H7 (cell line): Measurements from ENCODE around the gene SLC2A8. TPM values are rescaled to one million over a fixed set of nuclear protein-coding genes. Genes with fewer than 3 reads are reported as not detected.

Experiments used
- DNase-seq: peaks from one replicate; pipeline ENCODE4 v3.0.0; 2012
- H3K27me3 ChIP-seq: 2 replicates; pipeline ENCODE4 v1.6.0; 2011; ENCODE audit warnings: mild to moderate bottlenecking, low read length; ENCODE audit not compliant: control insufficient read depth, insufficient read depth
- H3K36me3 ChIP-seq: replicated peaks from 2 replicates; pipeline ENCODE4 v1.5.1; 2011; ENCODE audit warnings: low read length; ENCODE audit not compliant: control insufficient read depth, insufficient read depth
- H3K4me3 ChIP-seq: 2 replicates; pipeline ENCODE4 v1.5.1; 2011; ENCODE audit warnings: low read depth, mild to moderate bottlenecking, control low read depth, low read length, moderate library complexity; ENCODE audit not compliant: insufficient read depth
- total RNA-seq: library from RNA; depleted of rRNA; stranded (reverse); fragments of >200 nt; shearing (Covaris generic); gene quantifications from 2 replicates; pipeline ENCODE4 v1.2.3, GENCODE V29; 2014

SLC2A8 gene
- total RNA-seq, 1 experiment from 2014 or later = 23.3 TPM

DNA sequence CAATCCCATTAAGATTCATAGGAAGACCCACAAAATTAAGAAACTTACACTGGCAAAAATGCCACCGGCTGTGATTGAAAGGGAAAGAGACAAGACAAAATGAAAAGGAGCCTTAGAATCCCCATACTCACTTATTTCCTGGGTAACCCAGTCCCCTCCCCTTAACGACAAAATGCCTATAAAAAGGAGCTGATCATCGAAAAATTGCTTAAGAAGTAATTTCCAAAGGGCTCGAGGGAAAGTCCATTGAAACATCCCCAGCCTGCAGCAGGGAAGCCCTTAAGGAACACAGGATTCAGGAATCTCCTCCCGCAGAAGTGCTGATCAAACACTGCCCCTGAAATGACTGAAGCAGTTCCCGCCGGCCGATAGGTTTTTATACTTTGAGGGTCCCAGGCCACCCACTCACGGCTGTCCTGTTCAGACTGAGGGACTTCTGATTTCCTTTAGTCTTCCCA, 26.5 kb downstream of the SLC2A8 start:
- 0 out of 2 replicates have a peak, but pooled peaks cover 1% of the 10 kb centered on the region for H3K36me3 ChIP-seq
- no peaks in the 10 kb centered on the region for H3K27me3 ChIP-seq
- DNase-seq = no peak
- H3K4me3 ChIP-seq = peak overlapping the region; percentile 87

DNA sequence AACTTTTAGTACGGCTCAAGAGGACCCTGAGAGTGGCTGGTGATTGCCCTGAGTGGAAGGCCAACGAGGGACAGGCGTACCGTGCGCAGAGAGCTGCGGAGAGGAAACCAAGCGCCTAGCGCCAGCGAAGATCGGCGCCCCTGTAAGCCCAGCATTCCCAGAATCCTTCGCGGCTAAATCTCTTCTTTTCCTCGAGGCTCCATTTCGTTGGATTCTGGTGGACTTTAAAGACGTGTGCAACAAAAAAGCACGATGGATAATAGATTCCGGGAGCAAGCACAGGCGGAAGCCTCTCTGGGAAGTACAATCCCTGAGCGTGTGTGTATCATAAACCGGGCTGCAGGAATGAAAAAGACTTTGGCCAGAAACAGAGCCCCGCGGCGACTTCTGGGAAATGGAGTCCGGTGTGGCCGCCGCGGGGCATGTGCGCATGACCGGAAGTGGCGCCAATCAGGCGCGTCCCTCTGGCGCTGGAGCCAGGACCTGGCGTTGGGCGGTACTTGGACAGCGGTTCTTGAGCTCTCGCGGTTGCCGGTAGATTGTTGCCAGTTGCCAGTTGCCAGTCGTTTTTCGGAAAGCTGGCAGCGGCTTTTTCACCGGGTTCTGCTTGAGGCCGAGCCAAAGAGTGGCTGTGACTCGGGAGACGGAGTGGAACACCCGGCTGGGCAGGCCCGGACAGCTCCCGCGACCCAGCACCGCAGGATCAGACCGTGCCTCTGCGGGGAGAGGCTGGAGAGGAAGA, 27.1 kb downstream of the SLC2A8 start, which contains the start of gene ZNF79:
Gene ZNF79 (plus strand): TSS at position 449 of the 742 bp plus-strand sequence. CDS start 406 bp downstream, outside the sequence.
- peak; percentile 97 for DNase-seq
- peak within 1 kb of the TSS; percentile 87 for H3K4me3 ChIP-seq
- H3K36me3 ChIP-seq = peaks cover 2% of the 10 kb centered on the region; the same call in 1 of the 2 replicates
- H3K27me3 ChIP-seq = no peaks in the 10 kb centered on the region

DNA sequence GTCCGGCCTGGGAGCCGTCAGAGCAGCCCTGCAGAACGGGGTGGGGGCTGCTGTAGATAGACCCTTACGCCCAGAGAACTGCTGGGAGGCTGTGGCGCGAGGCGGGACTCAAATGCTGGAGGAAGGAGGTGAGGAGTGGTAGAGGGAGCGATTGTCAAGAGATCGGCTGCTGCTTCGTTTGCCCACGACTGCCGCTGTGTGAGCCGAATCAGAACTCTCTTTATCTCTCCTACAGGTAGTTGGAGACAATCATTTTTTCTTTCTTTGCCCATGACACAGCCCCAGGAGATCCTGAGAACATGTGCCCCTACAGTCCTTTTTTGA, 27.7 kb downstream of the SLC2A8 start:
- Histone ChIP-seq H3K4me3 (peak overlapping the region; percentile 87), H3K36me3 (peaks cover 3% of the 10 kb centered on the region; the same call in 1 of the 2 replicates), H3K27me3 (no peaks in the 10 kb centered on the region)
- no peak for DNase-seq

DNA sequence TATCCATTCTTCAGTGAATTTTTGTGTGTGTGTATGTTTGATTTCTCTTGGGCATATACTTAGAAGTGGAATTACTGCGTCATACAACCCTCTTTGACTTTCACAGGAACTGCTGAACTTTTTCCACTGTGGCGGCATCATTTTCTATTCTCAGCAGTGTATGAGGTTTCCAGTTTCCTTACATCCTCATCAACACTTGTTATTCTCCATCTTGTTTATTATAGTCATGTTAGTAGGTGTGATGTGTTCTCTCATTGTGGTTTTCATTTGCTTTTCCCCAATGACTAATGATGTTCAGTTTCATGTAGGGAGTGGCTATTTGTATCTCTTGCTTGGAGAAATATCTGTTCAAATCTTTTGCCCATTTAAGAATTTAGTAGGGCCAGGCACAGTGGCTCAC, 29.8 kb downstream of the SLC2A8 start:
- no peak for DNase-seq
- H3K27me3 ChIP-seq = no peaks in the 10 kb centered on the region
- no peak overlapping the region for H3K4me3 ChIP-seq

DNA sequence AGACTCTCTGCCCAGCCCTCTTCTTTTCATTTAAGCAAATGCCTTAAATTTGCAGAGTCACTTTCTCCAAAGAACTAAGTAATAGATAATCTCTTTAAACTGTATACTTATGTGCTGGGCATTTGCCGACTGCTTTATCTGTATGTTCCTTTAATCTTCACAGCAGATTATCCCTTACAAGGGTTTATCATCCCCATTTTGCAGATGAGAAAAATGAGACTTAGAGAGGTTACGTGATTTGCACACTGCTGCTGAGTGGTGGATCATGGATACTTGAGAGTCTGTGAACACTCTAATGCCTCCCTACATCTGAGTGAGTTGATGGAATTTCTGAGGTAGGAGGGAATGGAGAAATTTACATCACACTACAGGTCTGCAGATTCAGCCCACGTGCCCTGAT, 31.4 kb downstream of the SLC2A8 start:
- H3K27me3 ChIP-seq = no peaks in the 10 kb centered on the region
- H3K4me3 ChIP-seq = no peak overlapping the region
- no peak for DNase-seq
- H3K36me3 ChIP-seq = peaks cover 4% of the 10 kb centered on the region

More for the DNA sequence above, 29.8 kb downstream of the SLC2A8 start:
- peaks cover 3% of the 10 kb centered on the region; the same call in 1 of the 2 replicates for H3K36me3 ChIP-seq

DNA sequence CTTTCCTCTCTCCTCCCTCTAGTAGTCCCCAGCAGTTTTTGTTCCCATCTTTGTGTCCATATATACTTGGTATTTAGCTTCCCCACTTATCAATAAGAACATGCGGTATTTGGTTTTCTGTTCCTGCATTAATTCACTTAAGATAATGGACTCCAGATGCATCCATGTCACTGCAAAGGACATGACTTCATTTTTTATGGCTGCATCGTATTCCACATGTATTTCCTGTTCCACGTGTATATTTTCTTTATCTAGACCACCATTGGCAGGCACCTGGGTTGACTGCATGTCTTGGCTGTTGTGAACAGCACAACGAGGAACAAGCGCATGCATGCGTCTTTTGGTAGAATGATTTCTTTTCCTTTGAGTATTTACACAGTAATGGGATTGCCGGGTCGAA, 33.4 kb downstream of the SLC2A8 start:
- DNase-seq = no peak
- no peaks in the 10 kb centered on the region for H3K27me3 ChIP-seq
- H3K4me3 ChIP-seq = no peak overlapping the region
- H3K36me3 ChIP-seq = peaks cover 21% of the 10 kb centered on the region

DNA sequence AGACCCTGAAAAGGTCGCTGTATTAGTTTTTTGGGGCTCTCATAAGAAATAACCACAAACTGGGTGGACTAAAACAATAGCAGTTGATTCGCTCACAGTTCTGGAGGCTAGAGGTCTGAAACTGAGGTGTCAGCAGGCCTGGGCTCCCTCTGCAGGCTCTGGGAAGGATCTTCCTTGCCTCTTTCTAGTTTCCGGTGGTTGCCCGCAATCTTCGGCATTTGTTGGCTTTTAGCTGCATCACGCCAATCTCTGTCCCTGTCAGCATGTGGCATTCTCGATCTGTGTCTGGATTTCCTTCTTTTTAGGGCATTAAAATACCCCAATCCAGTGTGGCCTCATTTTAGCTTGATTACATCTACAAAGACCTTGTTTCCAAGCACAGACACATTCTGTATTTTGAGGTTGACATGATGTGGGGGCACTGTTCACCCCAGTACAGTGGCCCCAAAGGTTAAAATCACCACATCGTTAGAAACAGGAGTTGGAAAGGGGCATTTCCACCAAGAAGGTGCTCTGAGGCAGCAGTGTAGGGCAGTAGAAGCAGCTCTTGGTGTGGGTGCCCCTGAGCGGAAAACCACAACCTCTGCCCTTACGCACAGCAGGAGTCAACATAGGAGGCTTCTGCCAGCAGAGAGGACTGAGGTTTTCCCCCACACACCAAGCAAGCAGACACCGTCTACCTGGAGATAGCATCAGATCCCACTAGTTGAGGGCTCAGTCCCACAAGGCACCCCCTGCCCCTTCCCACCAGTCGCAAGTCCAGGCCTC, 40.7 kb downstream of the SLC2A8 start:
- peaks cover 56% of the 10 kb centered on the region for H3K36me3 ChIP-seq
- no peak for DNase-seq
- H3K4me3 ChIP-seq = no peak overlapping the region
- H3K27me3 ChIP-seq = no peaks in the 10 kb centered on the region

DNA sequence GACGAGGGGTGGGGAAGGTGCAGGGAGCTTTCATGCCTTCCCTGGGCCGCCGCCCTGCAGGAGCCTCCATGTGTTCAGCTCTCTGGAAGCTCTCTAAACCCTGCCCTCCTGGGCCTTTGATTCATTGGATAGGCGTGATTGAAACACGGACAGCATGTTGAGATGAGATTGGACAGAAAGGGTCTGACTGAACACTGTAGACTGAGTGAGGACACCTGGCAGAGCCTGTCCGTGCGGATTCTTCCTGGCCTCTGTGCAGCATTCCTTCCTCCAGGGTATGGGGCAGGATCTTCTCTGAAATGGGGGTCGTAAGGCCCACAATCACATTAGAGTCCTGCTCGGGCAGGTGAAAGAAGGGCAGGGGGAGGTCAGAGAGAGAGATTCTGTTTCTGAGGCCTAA, 41.4 kb downstream of the SLC2A8 start:
- Histone ChIP-seq H3K4me3 (no peak overlapping the region), H3K36me3 (peaks cover 55% of the 10 kb centered on the region), H3K27me3 (no peaks in the 10 kb centered on the region)
- DNase-seq = no peak

DNA sequence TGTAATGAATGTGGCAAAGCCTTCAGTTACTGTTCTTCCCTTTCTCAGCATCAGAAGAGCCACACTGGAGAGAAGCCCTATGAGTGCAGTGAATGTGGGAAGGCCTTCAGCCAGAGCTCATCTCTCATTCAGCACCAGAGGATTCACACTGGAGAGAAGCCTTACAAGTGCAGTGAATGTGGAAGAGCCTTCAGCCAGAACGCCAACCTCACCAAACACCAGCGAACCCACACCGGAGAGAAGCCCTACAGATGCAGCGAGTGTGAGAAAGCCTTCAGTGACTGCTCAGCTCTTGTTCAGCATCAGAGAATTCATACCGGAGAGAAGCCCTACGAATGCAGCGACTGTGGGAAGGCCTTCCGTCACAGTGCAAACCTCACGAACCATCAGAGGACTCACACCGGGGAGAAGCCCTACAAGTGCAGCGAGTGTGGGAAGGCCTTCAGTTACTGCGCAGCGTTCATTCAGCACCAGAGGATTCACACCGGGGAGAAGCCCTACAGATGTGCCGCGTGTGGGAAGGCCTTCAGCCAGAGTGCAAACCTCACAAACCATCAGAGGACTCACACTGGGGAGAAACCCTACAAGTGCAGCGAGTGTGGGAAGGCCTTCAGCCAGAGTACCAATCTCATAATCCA, 47.4 kb downstream of the SLC2A8 start:
- no peak for DNase-seq
- Histone ChIP-seq H3K36me3 (peaks cover 59% of the 10 kb centered on the region), H3K4me3 (no peak overlapping the region), H3K27me3 (no peaks in the 10 kb centered on the region)

DNA sequence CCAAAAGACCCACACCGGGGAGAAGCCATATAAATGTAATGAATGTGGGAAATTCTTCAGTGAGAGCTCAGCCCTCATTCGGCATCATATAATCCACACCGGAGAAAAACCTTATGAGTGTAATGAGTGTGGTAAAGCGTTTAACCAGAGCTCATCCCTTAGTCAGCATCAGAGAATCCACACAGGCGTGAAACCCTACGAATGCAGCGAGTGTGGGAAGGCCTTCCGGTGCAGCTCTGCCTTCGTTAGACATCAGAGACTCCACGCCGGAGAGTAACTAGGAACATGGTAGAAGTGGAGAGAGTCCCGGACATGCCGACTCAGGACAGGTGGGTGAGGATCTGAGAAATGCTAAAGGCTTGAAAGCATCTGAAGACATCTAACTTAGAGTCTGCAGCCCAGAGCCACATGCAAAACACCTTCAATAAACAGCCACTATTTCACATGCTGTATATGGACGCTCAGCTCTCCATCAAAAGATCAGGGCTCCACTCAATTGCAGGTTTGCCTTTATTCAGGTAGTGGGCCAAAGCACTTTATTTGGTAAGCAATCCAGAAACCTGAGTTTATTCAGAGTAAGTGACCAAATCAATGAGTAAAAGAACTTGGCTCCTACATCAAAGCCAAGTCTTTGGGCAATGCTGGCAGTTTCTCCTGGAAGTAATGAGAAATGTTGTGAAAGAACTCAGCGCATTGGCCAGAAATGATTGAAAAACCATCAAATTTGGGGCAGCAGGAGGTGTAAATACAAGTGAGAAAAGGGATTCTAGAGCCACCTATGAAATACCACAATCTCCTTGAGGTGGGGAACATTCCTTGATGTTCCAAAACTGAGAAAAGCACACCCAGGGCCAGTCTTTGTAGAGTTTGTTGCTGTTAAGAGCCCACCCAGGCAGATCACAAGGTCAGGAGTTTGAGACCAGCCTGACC, 48.2 kb downstream of the SLC2A8 start:
- Histone ChIP-seq H3K36me3 (peaks cover 64% of the 10 kb centered on the region), H3K4me3 (no peak overlapping the region), H3K27me3 (no peaks in the 10 kb centered on the region)
- no peak for DNase-seq

DNA sequence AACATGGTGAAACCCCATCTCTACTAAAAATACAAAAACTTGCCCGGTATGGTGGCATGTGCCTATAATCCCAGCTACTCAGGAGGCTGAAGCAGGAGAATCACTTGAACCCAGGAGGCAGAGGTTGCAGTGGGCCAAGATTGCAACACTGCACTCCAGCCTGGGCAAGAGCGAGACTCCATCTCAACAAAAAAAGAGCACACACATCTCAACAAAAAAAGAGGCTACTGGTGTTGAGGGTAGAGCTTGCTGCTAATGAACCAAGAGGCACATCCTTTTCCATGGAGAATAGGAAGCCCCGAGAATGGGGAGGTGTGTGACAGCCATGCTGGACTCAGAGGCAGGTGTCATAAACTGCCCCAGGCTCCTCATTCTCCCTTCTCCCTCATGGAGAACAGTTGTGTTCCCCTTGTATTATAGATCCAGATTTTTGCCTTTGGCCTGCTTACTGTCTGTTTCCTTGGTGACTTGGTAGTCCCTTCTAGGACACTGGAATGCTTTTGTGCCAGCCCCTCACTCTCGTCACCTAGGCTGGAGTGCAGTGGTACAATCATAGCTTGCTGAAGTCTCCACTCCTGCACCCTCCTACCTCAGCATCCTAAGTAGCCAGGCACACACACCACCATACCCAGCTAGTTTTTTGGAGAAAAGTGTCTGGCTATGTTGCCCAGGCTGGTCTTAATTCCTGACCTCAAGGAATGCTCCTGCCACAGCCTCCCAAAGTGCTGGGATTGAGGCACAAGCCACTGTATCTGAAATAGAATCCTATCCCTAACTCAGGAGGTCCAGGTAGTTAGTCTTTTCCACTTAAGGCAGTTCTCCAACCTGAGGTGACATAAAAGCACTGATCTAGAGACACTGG, 49.1 kb downstream of the SLC2A8 start:
- Histone ChIP-seq H3K4me3 (no peak overlapping the region), H3K27me3 (no peaks in the 10 kb centered on the region), H3K36me3 (peaks cover 60% of the 10 kb centered on the region)
- no peak for DNase-seq

DNA sequence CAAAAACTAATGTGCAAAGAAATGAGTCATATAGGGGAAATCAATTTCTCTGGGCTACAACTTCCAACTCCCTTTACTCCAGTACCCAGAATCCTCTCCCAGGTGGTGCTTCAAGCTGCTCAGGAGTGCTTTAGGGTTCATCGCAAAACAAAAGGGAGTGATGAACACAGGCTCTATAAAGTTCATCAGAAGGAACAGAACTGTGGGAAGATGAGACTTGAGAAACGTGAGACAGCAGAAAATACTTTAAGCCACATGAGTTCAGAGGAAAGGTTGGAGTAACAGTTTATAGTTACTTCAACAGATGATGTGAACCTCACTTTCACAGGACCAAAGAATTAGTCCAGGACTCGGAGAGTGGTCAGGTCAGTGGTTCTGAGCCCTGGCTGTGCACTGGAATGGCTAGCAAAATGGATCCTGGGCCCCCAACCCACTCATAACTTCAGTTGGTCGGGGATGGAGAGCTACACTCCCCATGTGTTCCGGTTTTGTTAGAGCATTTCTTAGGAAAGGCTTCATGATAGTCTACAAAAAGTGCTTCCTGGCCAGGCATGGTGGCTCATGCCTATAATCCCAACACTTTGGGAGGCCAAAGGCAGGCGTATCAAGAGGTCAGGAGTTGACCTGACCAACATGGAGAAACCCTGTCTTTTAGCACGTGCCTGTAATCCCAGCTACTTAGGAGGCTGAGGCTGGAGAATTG, 49.9 kb downstream of the SLC2A8 start:
- Histone ChIP-seq H3K27me3 (no peaks in the 10 kb centered on the region), H3K36me3 (peaks cover 60% of the 10 kb centered on the region), H3K4me3 (no peak overlapping the region)
- no peak for DNase-seq
